Erythroblast (primary cell): ENCODE data around the gene BLACAT1.

Experiments used
- GATA1 ChIP-seq: IDR thresholded peaks from 2 replicates; pipeline ENCODE4 v1.6.1; 2011; ENCODE audit warnings: low read depth, mild to moderate bottlenecking, control low read depth, low read length, moderate library complexity
- POLR2A ChIP-seq: IDR thresholded peaks from 2 replicates; pipeline ENCODE4 v1.6.1; 2011; ENCODE audit warnings: mild to moderate bottlenecking, low read length

DNA sequence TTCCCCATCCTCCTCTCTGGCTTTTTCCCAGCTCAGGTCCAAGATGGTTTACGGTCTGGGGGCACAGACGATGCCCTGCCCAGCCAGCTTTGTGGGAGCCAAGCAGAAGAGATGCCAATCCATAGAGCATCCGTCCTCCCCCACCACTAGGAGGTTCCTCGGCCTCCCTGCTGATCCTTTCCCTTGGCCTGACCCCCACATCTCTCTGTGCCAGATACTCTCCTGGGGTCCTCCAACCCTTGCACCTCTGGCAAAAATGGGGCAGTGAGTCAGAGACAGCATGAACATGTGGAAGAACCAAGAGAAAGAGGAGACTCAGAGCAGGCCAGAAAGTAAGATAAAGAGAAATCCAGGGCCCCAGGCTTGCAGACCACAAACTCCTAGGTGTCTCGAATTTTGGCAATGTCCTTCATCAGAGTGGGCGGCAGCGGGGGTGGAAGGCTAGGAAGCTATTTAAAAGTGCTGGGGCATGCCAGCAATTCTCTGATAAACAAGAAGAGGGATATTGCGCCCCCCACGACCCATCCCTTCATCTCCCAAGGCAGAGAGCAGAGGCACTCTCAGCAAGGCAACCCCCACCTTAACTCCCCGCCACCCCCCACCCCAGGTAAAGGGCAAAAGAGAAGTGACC lies 11.4 kb downstream of the BLACAT1 start:
- no peak for TF ChIP-seq POLR2A
- TF ChIP-seq GATA1: no peak
